IMR-90 (cell line): Measurements from ENCODE around the gene ZMIZ1.

Experiments used
- BHLHE40 ChIP-seq: fragments of 150-350 bp; IDR thresholded peaks from 2 replicates; pipeline ENCODE4 v1.6.1; 2016; ENCODE audit warnings: mild to moderate bottlenecking, low read depth, low read length
- CEBPB ChIP-seq: IDR thresholded peaks from 2 replicates; pipeline ENCODE4 v1.6.1; 2012; ENCODE audit warnings: low read depth, low read length, improper control_type of control experiment
- FOS ChIP-seq: fragments of 150-350 bp; IDR thresholded peaks from 2 replicates; pipeline ENCODE4 v1.6.1; 2016; ENCODE audit warnings: low read depth, low read length
- MAFK ChIP-seq: IDR thresholded peaks from 2 replicates; pipeline ENCODE4 v1.6.1; 2012; ENCODE audit warnings: low read depth, low read length, improper control_type of control experiment
- MAZ ChIP-seq: IDR thresholded peaks from 2 replicates; pipeline ENCODE4 v1.6.1; 2012; ENCODE audit warnings: low read depth, mild to moderate bottlenecking, low read length, improper control_type of control experiment, moderate library complexity, borderline replicate concordance
- MXI1 ChIP-seq: IDR thresholded peaks from 2 replicates; pipeline ENCODE4 v1.6.1; 2012; ENCODE audit warnings: low read depth, mild to moderate bottlenecking, low read length, moderate library complexity, borderline replicate concordance
- NFE2L2 ChIP-seq: fragments of 150-350 bp; IDR thresholded peaks from 2 replicates; pipeline ENCODE4 v1.6.1; 2016; ENCODE audit warnings: low read depth, mild to moderate bottlenecking, low read length
- POLR2A ChIP-seq: IDR thresholded peaks from 2 replicates; pipeline ENCODE4 v1.6.1; 2012; ENCODE audit warnings: mild to moderate bottlenecking, low read depth, low read length
- RAD21 ChIP-seq: IDR thresholded peaks from 2 replicates; pipeline ENCODE4 v1.6.1; 2012; ENCODE audit warnings: low read length, improper control_type of control experiment
- RCOR1 ChIP-seq: IDR thresholded peaks from 2 replicates; pipeline ENCODE4 v1.6.1; 2012; ENCODE audit warnings: mild to moderate bottlenecking, low read length, improper control_type of control experiment; ENCODE audit not compliant: insufficient replicate concordance
- RFX5 ChIP-seq: IDR thresholded peaks from 2 replicates; pipeline ENCODE4 v1.8.0; 2012; ENCODE audit warnings: low read depth, mild to moderate bottlenecking, low read length, moderate library complexity
- TF ChIP-seq, protein P1 (sequence below): conservative IDR thresholded peaks from 2 replicates; pipeline ENCODE4 v1.5.1; 2012; ENCODE audit warnings: mild to moderate bottlenecking, low read depth, low read length, improper control_type of control experiment

DNA sequence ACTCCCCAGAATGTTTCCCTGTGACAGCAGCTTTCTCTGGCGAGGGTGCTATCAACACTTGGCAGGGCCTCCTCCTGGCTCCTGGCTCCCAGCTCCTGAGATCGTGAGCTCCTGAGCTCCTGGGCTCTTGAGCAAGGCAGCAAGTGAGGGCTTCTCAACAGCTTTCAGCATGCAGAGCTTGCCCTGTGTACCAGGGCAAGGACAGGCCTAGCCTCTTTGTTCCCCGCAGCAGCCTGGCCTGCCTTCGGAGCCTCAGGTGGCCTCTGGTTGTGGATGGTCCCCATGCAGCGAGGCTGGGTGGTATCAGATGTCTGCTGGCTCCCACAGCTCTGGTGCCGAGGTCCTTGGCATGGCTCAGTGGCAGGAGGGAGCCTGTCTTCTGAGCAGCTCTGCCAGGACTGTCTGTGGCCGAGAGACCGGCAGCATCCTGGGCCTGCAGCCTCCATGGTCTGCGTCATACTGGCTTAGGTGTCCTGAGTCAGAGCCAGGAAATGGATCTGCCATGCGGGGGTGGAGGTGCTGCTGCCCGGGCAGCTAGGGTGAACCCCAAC, 44.2 kb downstream of the ZMIZ1 start:
- peak; percentile 68 for TF ChIP-seq POLR2A
- peak; percentile 20; the same call in 1 of the 2 replicates for TF ChIP-seq BHLHE40
- TF ChIP-seq CEBPB: no peak
- no peak for TF ChIP-seq RFX5
- no peak for TF ChIP-seq RCOR1
- no peak for TF ChIP-seq NFE2L2
- peak; percentile 31; the same call in 1 of the 2 replicates for TF ChIP-seq RAD21
- TF ChIP-seq MXI1: no peak
- TF ChIP-seq MAFK: no peak
- TF ChIP-seq, protein P1, sequence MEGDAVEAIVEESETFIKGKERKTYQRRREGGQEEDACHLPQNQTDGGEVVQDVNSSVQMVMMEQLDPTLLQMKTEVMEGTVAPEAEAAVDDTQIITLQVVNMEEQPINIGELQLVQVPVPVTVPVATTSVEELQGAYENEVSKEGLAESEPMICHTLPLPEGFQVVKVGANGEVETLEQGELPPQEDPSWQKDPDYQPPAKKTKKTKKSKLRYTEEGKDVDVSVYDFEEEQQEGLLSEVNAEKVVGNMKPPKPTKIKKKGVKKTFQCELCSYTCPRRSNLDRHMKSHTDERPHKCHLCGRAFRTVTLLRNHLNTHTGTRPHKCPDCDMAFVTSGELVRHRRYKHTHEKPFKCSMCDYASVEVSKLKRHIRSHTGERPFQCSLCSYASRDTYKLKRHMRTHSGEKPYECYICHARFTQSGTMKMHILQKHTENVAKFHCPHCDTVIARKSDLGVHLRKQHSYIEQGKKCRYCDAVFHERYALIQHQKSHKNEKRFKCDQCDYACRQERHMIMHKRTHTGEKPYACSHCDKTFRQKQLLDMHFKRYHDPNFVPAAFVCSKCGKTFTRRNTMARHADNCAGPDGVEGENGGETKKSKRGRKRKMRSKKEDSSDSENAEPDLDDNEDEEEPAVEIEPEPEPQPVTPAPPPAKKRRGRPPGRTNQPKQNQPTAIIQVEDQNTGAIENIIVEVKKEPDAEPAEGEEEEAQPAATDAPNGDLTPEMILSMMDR: no peak
- TF ChIP-seq FOS: peak; percentile 71
- TF ChIP-seq MAZ: no peak
